Activated CD4-positive, alpha-beta T cell treated with anti-CD3 and anti-CD28 coated beads, Interleukin-2, Interleukin-4, amounts not matched to agents 100 ng/mL and 50 ng/mL, durations not matched to agents 16 hours and 8 hours (primary cell): ENCODE measurements around the gene FBXL17.
"Not testable (repeated sequence)": the region's sequence is repeated elsewhere in the genome, so short reads cannot be mapped to it uniquely, and the experiment has no call there.

Experiments used
- DNase-seq: peaks from one replicate; pipeline ENCODE4 v3.0.0-alpha.2; 2020; ENCODE audit warnings: low spot score

Gene FBXL17

DNA sequence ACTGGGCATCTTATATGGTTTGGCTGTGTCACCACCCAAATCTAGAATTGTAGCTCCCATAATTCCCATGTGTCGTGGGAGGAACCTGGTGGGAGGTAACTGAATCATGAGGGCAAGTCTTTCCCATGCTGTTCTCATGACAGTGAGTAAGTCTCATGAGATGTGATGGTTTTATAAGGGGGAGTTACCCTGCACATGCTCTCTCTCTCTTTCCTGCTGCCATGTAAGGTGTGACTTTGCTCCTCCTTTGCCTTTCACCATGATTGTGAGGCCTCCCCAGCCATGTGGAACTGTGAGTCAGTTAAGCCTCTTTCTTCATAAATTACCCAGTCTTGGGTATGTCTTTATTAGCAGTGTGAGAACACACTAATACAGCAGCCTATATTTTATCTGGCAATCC lies 229.0 kb downstream of the FBXL17 start:
- DNase-seq: not testable (repeated sequence)

DNA sequence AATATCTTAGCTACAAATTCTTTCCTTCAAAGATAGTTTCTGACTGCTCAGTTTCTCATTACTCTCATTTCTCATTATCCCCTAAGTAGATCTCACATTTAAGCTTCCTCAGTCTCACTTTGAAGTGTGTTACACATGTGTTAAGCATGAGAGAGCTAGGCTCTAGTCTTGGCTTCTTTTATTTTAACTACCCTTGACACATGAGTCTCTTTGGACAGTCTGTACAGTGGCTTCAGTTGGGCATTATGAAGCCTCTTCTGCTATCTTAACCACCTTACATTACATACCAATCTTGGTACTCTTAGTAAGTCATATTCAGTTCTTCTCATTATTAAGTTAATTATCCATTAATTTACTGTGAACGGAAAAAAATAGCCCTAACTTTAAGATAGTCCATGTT lies 232.5 kb downstream of the FBXL17 start:
- no peak for DNase-seq

GRCh38 chr5:108148715-108149139 lies 233.2 kb downstream of the FBXL17 start:
- no peak for DNase-seq

DNA sequence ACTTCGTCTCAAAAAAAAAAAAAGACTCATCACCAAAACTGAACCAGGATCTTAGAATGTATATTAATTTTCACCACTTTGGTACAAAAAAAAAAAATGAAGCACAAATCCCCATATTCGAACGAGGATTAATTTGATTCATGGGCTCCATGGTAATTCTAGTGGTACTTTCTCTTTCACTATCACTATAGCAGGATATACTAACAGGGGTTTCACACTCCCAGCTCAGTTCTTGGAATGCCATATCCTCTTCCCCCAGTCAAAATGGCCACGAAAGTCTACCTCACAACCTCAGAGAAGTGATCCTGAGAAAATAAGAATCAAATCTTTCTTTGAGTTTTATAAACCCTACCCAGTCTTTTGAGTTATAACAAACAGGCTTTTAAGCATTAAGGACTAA lies 235.7 kb downstream of the FBXL17 start:
- DNase-seq: no peak

GRCh38 chr5:108145351-108145750 lies 236.5 kb downstream of the FBXL17 start:
- DNase-seq: no peak

GRCh38 chr5:108144332-108144731 lies 237.6 kb downstream of the FBXL17 start:
- no peak for DNase-seq

GRCh38 chr5:108143581-108143980 lies 238.3 kb downstream of the FBXL17 start:
- DNase-seq: no peak

DNA sequence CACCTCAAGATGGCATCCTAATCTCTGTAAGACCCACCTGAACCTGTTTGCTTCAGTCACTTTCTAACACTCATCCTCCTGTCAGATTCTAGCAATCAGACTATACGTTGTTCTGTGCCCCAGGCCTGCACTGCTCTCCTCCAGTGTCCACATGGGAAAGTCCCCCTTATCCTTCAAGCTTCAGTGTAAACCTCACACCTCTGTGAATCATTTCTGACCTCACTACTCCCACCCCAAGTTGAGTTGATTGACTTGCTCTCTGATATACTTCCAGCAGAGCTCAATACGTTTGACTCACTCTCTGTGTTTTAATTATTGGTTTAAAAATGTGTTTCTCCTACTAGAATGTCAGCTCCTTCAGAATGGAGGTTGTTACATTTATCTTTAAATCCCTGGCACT lies 240.2 kb downstream of the FBXL17 start:
- DNase-seq: no peak

DNA sequence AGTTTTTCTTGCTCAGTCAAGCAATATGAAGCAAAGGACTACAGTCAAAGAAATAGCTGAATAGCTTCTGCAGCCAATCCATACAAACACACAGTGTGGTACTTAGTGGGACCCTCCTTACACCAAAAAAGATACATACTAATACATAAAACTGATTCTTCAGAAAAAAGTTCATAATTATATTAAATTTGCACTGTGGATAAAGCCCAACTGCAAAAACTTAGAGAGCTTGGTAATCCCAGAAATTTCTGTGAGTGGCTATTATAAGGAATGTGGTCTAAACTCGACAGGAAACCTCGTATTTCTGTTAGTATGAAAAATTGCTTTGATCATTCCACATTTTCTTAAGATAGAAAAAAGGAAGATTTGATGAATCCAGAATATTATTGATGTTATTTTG lies 245.4 kb downstream of the FBXL17 start:
- DNase-seq: no peak

- no peak for DNase-seq
Measured at GRCh38 chr5:108129129-108129528, 252.8 kb downstream of the FBXL17 start.

DNA sequence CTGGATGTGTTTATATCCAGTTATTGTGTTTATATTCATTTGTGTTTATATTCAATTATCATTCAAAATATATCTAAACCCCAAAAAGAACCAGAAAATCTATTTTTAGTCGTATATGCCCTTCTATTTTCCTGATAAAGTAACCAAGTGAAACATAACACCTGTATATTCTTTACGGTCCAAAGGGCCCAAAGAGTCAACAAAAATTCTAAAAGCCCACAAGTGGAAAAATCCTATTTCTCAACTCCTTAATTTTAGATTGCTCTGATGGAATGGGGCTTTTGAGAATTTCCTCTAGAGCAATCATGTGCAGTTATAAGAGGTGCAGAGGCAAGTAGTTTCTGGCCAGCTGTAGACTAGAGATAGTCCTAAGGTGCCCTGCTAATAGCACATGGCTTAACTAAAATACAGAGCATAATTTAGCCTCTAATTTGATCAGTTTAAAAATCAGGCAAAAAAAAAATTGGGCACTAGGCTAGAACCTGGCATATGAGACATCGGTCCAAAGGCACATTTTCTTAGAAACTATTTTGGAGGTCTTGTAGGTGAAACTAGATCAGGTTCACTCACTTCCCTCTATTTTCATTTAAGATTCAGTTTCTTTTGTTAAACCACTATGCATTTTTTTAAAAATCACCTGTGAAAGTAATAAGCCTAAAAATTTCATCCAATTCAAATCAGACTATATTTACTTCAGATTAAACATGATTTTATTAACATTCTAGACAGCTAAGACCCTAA lies 256.0 kb downstream of the FBXL17 start:
- no peak for DNase-seq

- no peak for DNase-seq
Measured at GRCh38 chr5:108124596-108124995, 257.3 kb downstream of the FBXL17 start.

DNA sequence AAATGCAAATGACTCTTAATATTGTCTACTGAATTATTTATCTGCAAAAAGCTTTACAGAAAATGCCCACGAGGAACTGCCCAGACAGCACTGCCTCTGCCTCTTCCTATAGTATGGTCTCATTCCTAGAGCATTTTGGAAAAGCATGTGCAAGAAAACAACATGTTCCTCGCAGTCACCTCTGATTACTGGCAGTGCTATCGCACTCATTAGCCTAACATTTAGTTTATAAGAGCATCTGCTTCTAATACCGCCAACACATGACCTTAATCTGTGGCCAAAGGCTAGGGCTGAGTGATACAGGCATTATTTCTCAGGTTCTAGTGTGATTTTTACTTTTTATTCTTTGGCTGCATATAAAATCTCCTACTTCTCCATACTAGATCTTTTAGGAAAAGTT lies 259.2 kb downstream of the FBXL17 start:
- no peak for DNase-seq

- DNase-seq: no peak
Measured at GRCh38 chr5:108118813-108119514, 262.9 kb downstream of the FBXL17 start.

DNA sequence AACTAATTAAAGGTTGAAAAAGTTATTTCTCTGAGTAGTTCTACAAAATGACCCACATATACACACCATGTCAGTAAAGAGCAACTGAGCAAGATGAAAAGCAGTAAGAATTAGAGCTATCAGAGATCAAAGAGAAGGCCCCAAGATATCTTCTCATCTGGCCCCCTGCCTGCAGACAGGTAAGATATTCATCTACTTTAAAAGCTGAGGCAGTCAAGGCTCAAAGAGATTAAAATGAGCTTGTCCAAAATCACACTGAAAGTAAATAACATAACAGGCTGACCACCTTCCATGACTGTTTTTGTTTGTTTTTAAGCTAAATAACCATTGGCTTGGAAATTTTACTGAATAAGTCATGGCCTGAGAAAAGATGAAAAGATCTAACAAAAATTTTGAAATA lies 266.2 kb downstream of the FBXL17 start:
- DNase-seq: no peak

GRCh38 chr5:108113950-108114349 lies 267.9 kb downstream of the FBXL17 start:
- DNase-seq: no peak

DNA sequence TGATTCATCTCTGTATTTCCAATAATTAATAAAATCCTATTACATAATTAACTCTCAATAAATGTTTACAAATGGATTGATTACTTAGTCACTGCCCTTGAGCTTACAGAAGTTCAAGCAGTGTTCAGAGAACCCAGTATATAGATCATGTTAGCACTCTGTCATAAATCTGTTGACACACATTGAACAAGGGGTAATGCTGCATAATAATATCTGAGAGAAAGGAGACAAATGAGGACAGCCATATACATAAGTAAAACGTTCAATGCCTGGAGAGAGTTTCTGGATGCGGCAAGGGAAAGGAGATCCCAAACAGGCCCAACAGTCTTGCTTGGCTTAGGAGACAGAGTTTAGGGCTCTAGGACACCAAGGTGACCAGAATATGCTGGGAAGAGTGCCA lies 270.2 kb downstream of the FBXL17 start:
- no peak for DNase-seq

- no peak for DNase-seq
Measured at GRCh38 chr5:108109059-108109458, 272.8 kb downstream of the FBXL17 start.

DNA sequence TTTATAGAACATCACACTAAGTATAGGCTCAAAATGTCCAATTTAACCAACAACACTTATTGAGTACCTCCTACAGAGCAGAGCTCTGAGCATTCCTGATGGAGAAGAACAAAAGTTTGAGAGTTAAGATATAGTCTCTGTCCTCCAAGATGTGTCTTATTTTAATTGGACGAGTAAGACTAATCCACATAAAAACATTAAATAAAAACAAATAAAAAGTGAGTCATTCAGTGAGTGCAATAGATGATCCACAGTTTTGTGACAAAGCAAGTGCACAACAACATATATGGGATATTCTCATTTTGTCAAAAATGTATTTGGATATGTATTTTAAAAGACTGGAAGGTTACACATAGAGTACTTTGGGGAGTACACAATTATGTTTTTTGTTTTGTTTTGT lies 277.4 kb downstream of the FBXL17 start:
- DNase-seq: no peak

DNA sequence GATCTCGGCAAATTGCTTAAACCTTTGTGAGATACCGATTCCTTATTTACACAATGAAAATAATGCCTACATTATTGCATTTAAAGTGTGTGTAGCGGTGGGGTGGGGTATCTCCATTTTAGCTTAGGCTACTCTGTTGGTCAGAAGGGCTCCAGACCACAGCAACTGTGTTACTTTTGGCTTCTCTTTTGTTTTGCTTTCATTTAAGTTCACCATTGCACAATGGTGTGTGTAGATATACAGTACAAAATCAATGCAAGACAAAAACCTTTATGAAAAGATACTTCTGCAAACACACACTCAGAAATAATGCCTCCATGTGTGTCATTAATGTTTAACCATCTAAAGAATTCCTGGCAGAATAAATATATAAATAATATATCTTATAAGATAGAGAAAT lies 279.4 kb downstream of the FBXL17 start:
- DNase-seq: no peak

GRCh38 chr5:108101821-108102220 lies 280.1 kb downstream of the FBXL17 start:
- no peak for DNase-seq

DNA sequence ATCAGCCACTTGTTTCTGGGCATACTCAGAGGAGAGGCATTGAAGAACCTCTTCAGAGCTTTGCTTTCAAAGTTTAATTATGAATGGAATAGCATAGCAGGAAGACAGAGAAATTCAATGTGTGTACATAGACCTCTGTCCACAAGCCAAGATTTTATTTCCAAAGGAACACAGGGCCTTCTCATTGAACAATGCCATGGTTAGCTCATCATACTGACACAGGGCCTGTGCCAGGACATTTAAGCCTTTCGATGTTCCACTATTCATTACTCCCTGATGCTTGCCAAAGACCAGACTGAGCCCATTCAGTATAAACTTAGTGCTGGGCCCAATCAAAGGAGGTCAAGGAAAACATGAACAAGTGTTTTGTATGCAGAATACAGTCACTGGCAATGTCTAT lies 280.8 kb downstream of the FBXL17 start:
- DNase-seq: no peak

DNA sequence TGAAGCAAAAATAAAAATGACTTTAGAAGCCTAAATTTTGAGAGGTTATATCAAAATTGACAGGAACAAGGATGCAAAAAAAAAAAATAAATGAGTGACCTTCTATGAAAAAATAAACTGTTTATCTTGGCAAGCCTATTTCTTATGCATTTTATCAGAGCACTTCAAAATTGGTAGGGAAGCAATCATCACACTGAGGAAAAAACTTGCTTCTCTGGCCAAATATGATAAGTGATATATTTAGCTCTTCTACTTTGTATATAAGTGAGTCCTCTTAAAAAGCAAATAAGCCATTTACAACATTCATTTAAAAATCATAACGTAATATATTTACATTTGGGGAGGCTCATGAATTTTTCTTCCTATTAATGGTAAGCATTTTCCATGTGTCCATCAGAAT lies 287.1 kb downstream of the FBXL17 start:
- DNase-seq: no peak

DNA sequence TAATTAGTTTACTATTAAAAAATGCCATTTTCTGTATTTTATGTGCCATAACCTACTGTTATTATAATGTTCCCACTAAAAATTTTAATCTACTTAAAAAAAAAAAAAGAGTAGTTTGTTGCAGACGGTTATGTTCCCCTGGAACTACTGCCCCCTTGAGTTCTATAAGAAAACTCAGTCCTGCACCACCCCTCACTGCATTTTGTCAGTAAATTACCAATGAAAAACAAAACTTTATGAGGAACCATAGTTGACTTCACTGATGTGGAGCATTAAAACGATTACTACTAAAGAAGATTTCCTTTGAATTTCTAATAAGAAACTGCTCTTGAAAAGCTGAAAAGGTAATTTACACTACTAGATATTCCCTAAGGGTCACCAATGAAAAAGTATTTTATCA lies 288.7 kb downstream of the FBXL17 start:
- DNase-seq: no peak
